ENCODE results near the gene PID1.

The PID1 gene

DNA sequence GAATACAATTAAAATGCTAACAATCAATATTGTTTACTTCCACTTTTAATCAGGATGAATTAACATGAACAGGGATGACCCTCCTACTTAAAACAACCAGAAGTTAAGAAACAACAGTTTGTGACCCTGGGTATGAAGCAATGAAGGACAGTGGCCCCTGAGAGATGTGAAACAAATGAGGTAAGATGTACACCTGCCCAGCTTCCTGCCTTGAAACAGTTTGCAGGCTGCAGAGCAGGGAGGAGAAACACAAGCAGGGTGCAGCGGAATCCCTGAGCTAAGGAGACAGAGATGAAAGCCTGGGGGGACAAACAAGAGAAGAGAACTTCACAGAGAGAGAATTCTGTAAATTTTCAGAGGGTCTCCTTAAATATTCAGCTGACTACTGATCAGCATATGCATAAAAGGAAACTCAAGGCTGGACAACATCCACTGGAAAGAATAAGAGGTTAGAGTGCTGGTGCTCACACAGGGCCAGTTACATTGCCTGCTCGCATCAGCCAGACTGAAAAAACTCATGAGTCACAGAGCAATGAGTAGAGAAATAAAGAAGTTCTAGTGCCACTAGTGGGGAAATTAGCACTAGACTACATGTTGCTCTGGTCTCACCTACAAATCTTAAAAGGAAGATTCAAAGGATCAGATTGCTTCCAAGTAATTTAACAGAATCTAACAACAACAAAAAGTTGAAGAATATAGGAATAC is 106.4 kb downstream of the PID1 start:
- no peak for DNase-seq (ENCODE audit: low spot score)

DNA sequence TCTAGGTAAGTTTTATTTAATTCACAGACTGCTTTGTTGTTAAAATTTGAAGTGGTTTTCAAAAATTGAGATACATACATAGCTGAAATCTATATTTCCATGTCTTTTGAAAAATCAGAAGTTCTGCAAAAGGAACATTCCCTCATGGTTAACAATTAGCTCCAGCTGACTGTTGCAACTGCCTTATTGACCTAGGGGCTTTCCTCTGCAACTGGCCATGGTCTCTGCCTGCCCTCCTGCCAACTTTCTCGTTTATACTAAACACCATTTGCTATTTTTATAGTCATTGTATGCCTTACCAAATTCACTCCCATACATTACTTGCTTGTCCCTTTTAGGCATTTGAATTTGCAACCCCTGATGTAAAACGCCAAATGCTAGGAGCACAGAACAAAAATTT is 107.2 kb downstream of the PID1 start:
- no peak for DNase-seq (ENCODE audit: low spot score)

DNA sequence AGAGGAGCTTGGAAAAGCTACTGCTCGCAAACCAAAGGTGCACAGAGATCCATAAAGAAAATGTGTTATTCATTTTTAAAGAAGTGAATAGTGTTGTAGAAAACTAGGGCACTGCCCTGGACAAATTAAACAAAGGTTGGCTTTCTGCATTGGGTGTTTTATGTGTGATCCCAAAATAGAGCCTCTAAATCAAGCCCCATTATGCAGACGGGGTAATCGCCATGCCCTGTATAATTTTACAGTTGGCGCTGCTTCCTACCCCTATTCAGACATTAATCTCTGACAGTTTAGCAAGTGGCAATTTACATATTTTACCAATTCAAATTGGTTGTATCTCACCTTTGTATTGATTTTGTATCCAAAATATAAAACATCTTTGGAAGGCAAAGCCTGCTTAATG is 109.1 kb downstream of the PID1 start:
- no peak for DNase-seq (ENCODE audit: low spot score)

GRCh38 chr2:229160984-229161383 is 110.1 kb downstream of the PID1 start:
- DNase-seq (ENCODE audit: low spot score): no peak

- no peak for DNase-seq (ENCODE audit: low spot score)
These were observed 110.9 kb downstream of the PID1 start for GRCh38 chr2:229160180-229160579.

DNA sequence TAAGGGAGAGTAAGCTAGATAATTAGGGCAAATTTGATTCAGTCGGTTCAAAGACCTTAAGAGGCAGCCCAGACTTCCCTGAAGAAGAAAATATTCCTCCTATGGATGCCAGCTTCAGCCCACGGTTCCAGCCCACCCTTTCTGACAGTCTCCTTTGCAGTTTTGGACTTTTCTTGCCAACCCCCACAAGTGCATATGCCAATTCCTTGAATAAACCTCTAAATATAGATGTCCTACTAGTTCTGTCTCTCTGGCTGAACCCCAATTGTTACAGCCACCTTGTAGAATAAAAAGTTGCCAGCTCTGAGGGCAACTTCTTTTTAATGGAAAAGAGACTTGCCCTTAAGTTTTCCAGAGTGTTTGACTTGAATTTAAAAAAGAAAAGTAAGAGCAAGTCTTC is 111.7 kb downstream of the PID1 start:
- DNase-seq (ENCODE audit: low spot score): no peak

- DNase-seq (ENCODE audit: low spot score): no peak
These were observed 116.7 kb downstream of the PID1 start for GRCh38 chr2:229154381-229154780.

GRCh38 chr2:229153951-229154350 is 117.1 kb downstream of the PID1 start:
- DNase-seq (ENCODE audit: low spot score): no peak

GRCh38 chr2:229153267-229153666 is 117.8 kb downstream of the PID1 start:
- DNase-seq (ENCODE audit: low spot score): no peak

GRCh38 chr2:229152674-229153073 is 118.4 kb downstream of the PID1 start:
- DNase-seq (ENCODE audit: low spot score): no peak

GRCh38 chr2:229150317-229150716 is 120.8 kb downstream of the PID1 start:
- DNase-seq (ENCODE audit: low spot score): no peak

- no peak for DNase-seq (ENCODE audit: low spot score)
These were observed 129.6 kb downstream of the PID1 start for GRCh38 chr2:229141424-229142025.

DNA sequence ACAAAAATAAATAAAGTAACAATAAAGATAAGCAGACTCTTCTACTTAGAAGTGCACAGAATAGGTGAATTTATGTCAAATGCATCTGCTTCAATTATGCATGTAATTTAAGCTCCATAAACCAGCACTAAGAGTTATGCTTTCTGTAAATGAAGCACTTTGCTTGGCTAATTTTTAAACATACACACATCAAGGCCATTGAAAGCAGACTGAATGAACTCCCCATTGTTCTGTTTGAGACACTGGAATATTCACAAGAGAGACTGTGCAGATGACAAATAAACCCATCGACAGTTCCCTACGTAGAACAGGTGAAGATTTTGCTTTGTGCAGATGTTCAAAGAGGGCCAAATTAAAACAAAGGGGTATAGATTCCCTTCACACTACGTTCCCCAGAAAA is 133.4 kb downstream of the PID1 start:
- DNase-seq (ENCODE audit: low spot score): no peak

DNA sequence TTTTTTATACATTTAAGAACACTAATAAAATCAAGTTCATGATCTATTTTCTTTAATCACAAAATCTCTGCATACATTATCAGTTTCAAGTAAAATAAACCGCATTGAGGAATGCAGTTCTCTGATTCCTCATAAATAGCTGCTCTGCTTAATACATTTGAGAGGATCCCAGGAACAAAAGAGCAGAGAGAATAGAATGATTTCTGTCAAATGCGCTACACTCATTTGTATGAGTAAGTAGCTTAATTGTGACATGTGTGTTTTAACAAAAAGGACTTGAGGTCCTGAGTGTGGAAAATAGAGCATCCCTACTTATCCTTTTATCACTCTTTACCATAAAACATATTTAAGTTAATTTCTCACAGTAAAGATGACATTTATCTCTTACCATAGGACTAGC is 134.0 kb downstream of the PID1 start:
- DNase-seq (ENCODE audit: low spot score): no peak

DNA sequence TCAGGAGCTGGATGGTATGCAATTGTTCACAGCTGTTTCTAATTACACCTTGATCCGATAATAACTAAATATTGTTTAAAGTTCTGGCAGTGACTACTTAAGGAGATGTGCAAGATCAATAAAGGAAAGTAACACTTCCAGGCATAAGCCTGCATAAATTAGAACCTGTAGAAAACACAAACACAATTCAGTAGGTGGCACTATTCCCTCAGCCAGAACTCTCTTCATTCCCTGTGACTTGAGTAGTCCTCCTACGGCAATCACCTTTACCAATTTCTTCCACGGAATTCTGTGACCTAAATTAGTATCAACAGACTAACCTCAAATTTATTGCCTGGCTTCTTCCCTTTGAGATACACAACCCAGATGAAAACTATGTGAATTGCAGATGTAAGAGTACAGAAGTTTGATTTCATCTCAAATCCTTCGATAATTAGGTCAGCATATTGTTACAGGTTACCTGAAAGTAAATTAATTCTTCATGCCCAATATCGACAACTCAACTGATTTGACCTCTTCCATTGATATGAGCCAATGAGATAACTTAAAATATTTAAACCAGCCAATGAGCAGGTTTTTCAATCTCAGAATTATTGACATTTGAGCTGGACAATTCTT is 137.8 kb downstream of the PID1 start:
- peak; percentile 18 for DNase-seq (ENCODE audit: low spot score)

DNA sequence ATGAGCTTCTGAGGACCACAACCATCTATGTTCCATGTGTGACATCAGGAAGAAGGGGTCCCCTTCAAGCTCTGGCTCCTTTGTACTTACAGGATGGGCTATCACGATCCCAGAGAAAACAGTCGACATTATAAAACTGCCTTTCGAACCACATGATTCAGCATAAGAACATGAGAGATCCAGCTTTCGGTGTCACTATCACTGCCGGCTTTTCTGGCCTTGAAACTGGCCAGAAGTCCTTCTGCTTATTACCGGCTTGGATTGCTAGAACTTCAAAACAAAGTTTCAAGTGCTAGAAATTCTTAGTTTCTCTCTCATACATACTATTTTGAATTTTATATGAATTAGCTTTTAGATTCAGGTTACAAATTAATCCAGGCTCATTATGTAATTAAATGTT is 138.9 kb downstream of the PID1 start:
- no peak for DNase-seq (ENCODE audit: low spot score)

- DNase-seq (ENCODE audit: low spot score): no peak
These were observed 140.6 kb downstream of the PID1 start for GRCh38 chr2:229130522-229130921.

GRCh38 chr2:229129738-229130371 is 141.2 kb downstream of the PID1 start:
- no peak for DNase-seq (ENCODE audit: low spot score)

DNA sequence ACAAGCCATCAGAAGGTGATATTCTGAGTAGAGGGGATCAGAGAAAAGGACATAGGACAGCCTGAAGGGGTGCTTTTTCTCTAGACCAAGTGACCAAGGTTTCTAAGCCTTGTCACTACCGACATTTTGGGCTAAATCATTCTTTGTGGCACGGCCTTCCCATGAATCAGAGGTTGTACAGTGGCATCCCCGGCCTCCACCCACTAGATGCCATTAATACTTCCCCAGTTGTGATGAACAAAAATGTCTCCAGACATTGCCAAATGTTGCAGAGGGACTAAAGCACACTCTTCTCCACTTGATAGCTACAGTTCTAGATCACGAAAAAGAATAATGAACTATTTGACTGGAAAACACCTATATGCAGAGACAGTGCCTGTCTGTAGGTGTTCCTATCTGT is 143.6 kb downstream of the PID1 start:
- no peak for DNase-seq (ENCODE audit: low spot score)

- no peak for DNase-seq (ENCODE audit: low spot score)
These were observed 145.0 kb downstream of the PID1 start for GRCh38 chr2:229126066-229126465.

DNA sequence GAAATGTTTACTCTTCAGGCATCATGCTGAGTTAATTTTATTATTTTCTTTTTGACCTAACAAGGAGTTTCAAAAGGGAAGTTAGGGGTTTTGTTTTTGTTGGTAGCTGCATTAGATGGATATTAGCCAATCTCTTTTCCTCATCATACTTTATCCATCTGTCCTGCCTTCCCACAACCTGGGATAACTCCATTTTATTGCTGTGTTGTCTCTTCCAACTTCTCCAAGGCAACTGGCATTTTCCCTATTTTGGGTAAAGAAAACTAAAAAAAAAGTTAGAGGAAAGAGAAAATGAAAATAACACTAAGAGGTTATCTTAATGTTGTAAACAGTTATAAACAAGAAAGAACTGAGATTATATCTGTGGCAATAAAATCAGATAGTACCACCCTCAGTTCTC is 147.0 kb downstream of the PID1 start:
- no peak for DNase-seq (ENCODE audit: low spot score)

DNA sequence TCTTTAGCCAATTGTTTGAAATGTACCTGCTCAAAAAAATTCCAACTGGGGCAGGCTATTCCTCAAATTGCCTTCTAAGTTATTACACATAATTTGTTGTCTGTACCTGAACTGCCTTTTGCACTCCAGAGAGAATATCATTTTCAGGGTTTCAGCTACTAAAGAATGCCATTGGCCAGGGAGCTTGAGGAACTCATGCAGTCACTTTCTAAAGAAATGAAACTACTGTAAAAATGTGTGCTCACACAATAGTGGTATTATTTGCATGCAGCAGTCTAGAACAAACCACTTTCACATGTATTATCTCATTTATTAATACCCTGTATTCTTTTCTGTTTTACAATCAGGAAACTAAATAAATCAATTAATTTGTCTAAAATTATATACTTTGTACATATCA is 152.2 kb downstream of the PID1 start:
- DNase-seq (ENCODE audit: low spot score): no peak

- no peak for DNase-seq (ENCODE audit: low spot score)
These were observed 152.8 kb downstream of the PID1 start for GRCh38 chr2:229118336-229118735.
